HL-60/S4 (cell line): Measurements from ENCODE around the gene KSR1.

ENCODE experiments used
- in situ Hi-C: fragments of 300-500 bp; cut with MboI; formaldehyde crosslinking; loops from 2 replicates; pipeline ENCODE4 v1.14.3; 2022; ENCODE audit warnings: low sequenced_read_pairs

Gene KSR1

DNA sequence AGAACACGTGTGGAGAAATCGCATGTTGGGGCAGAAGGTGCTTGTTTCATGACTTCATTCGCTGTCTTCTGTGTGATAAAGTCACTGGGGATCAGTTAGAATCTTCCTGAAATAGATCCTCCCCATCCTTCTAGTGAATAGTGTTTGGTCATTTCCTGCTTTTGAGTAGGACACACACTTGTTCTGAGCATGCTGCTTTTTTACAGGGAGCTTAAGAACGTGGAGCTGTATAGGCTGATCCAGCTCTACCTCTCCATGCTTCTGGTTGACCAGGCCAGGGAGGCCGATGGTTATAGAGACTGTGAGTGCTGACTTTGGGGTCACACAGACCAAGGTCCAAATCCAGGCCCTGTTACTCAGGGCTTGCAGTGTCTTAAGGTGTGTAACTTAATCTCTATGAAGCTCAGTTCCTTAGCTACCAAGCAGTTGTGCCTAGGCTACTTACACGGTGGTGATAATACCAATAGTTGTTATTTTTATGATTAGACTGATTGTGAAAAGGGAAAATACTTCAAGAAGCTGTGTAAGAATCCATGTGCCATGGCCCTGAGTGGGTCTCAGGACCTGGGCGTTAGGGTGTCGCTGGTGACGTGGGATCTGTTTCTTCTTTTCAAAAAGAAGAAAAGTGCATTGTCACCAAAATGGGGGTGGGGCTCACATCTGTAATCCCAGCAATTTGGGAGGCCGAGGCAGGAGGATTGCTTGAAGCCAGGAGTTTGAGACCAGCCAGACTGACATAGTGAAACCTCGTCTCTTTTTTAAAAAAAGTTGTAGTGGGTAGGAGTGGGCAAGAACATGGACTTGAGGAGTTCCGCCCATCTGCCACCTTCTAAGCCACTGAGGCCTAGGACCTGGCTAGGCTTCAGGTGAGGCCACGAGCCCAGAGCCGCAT lies 110.7 kb downstream of the KSR1 start:
- in situ Hi-C loops, result no loop called here

DNA sequence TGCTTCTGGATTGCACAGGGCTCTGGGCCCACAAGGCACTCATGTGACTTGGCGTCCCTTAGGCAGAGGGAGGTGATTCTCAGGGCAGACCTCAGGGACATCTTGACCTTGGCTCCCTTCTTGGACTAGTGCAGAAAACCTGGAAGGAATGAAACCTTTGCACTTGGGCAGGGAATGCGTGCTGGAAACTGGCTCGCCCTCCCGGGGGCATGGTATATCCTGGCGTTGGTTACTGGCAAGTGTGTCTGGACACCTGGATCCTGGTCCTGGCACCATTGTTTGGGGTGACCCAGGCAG lies 111.3 kb downstream of the KSR1 start:
- in situ Hi-C loops, result no loop called here

DNA sequence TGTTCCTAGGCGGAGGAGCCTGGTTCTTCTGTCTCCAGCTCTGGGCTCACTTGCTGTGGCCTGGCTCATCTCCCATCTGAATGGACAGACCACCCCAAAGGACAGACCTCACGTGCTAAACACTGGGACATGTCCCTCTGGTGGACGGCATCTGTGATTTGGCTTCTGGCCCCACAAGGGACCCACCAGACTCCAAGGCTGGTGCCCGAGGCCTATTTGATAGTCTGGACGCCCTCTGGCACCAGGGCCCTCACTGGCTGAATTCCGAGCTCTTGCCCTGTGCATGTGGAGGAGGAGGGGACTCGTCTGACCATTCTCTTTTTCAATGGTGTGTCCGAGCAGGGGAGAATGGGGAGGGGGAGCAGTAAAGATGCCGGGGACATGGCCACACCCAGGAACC lies 112.0 kb downstream of the KSR1 start:
- in situ Hi-C loops, result no loop called here

DNA sequence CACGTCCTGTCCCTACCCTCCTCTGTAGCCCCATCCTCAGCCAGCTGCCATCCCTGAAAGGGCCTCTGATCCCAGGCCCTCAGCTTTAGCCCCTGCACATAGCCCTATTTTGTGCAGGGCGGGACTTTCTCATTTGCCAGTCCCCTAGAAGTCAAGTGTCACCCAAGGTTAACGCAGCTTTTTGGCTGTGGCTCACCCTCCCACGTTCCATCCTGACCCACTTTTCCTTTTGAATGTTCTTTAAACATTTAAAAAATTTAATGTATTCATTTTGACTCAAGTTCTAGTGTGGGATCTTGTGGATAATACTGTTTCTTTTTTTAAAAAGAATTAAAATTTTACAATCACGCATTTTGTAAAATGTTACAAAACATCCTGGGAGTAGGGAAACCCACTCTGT lies 112.6 kb downstream of the KSR1 start:
- in situ Hi-C loops, result no loop called here

DNA sequence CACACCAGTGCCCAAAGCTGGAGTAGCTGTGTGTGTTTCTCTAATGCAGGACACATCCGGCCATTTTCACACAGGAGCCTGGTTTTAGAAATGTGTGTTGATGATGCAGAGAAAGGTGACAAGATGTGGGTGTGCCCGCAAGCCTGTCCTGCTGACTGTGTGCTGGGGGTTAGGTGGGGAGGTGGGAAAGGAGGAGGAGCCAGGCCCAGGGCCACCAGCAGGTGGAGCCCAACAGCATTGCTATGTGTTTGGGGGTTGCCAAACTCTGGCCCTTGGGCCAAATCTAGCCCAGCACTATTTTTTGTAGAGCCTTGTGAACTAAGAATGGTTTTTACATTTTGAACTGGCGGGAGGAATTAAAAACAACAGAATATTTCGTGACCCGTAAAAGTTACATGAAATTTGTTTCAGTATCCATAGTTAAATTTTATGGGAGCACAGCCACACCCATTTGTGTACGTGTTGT lies 113.0 kb downstream of the KSR1 start:
- in situ Hi-C loops, result no loop called here

DNA sequence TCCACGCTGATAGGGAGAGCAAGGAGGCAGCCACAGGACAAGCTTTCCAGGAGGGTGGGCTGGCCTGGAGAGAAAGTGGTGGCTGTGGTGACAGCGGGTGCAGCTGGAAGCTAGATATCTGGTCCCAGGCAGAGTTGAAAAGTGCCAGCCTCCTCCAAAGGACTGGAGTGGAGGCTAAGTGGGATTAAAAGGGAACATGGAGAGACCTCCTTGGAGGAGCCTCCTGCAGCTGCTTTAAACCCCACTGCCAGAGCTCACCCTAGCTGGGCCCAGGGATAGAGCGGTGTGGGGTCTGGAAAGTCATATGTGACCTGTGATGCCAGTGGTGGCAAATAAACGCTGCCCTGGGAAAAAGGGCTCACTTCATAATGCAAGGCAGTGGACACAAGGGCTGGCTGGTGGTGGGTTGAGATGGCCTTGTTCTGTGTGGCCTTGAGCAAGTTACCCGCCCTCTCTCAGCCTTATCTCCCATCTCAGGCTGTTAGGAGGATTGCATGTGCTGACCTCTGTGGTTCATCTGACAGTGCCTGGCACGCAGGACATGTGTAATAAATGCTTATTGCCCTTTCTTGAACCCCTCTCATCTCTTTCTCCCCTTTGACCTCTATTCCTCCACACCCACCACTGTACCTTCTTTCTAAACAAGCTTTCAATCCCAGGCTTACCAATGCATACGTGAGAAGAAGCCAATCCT lies 113.8 kb downstream of the KSR1 start:
- in situ Hi-C loops, result no loop called here

DNA sequence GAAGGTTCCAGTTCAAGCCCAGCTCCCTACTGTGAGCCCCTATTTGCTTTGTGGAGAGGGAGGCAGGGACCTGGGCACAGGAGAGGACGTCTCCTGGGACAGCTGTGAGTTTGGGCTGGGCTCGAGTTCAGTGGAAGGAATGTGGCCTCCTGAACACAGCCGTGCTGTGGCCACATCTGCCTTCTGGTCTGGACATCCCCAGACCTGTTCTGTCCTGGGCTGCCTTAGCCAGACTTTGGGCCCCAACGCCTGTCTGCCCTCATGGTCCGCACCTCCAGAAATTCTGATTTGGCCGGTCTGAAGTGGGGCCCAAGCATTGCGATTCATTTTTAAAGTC lies 114.3 kb downstream of the KSR1 start:
- in situ Hi-C loops, result no loop called here

DNA sequence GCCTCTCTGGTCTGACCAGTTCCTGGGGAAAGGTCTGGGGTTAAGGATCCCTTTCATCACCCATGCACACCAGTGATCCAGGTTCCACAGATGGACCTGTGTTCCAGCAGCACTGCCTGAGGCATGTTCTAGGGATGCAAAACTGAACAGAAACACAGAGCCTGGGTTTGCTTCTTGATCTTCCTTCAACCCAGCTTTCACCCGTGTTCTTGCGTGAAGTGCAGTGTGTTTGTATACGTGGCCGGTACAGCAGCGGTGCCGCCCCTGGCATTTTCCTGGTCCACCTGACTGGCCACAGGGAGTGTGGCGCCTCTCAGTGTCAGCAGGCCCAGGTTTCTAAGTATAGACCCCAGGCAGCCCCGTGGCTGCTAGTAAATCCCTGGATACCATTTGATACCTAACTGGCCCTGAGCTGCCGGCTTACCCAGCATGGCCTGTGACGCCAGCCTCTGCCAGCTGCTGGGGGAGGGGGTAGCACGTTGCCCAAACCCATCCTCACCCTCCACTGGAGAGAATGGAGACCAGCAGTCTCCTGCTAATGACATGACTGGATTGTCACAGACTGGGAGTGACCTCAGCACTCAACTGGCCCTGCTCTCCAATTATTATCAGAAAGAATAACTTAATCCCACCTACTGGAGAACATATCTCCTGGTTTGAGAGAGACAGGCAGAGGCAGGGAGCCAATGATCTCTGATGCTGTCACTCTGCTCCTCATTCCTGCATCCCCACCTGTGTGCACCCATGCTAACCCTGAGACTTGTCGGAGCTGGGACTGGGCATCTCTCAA lies 115.5 kb downstream of the KSR1 start:
- in situ Hi-C loops, result no loop called here

DNA sequence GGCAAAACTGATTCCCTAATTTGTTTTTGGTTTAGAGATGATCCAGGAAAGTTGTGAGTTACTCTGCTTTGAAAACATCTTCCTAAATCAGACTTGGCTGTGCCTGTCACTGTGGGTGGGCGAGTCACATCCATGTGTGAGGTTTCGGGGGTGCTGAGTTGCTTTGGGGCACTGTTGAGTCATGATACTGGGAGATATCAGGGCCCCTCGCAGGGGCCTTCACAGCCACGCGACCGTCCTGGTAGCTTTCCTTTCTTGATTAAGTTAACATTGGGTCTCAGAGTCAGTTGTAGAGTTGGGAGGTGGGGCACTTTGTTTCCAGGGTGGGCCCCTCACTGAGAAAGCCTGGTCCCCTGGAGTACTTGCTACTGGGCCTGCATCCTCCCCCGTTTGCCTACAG lies 116.4 kb downstream of the KSR1 start:
- in situ Hi-C loops, result no loop called here

DNA sequence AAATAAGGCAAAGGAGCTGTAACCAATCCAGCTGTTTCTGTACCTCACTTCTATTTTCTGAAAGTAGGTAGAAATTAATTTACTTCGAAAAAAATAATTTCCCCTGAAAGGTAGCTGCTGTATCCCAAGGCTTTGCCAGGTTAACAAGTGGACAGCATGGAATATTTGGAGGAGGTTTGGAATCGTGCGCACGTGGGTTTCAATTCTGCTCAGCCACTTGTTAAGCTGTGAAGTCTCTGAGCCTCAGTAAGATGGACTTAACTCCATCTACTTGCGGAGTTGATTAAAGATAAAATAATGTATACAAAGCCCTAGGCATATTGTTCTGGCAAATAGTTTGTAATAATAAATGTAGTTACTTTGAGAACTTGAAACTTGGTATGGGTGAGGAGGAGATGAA lies 117.3 kb downstream of the KSR1 start:
- in situ Hi-C loops, result no loop called here

DNA sequence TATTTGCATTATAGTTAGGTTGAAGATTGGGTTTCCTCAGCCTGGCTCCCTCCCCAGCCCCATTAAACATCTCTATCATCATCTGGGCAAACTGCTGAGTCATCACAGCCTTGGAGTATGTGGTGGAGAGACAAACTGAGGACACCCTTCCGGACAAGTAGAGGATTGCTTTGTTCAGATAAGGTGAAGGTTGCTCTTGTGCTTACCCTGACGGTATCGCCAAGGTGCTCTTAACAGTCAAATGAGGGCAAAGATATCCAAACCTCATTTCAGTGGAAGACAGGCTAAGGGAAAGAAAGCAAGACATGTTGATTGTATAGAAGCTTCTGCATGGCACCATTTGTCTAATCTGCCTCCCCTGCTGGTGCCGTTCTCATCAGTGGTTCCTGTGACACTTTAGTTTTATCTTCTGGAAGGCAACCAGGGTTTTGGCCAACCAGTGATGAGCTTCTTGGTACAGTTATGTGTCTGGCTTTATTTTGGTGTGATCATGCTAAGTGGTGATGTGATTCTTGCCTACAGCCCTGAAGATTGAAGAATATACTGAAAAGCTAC lies 117.8 kb downstream of the KSR1 start:
- in situ Hi-C loops, result no loop called here

DNA sequence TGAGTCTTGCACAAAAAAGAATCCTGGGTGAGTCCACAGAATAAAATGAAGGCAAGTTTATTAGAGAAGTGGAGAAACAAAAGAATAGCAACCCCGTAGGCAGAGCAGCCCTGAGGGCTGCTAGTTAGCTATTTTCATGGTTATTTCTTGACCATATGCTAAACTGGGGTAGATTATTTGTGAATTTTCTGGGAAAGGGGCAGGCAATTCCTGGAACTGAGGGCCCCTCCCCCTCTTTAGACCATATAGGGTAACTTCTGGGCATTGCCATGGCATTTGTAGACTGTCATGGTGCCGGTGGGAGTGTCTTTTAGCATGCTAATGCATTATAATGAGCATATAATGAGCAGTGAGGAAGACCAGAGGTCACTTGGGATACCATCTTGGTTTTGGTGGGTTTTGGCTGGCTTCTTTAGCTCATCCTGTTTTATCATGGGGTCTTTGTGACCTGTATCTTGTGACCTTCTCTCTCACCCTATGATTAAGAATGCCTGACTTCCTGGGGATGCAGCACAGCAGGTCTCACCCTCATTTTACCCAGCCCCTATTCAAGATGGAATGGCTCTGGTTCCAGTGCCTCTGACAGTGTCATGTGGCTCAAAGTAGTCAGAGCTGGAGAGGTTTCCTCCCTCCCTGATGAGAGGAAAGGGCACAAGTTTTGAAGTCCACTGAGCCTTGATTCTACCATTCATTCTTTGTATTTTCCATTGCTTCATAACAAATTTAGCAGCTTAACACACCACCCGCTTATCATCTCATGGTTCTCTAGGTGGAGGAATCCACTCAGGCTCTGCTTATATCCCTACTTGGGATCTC lies 119.1 kb downstream of the KSR1 start:
- in situ Hi-C loops, result no loop called here

DNA sequence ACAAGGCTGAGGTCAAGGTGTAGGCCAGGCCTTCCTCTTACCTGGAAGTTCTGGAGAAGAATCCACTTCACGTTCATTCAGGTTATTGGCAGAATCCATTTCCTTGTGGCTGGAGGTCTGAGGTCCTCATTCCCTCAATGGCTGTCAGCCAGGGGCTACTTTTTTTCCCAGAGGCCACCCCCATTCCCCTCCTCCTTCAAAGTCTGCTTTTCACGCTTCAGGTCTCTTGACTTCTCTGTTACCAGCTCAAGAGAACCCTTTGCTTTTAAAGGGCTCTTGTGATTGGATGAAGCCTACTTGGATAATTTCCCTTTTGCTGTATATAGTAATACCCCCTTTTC lies 119.6 kb downstream of the KSR1 start:
- in situ Hi-C loops, result no loop called here

DNA sequence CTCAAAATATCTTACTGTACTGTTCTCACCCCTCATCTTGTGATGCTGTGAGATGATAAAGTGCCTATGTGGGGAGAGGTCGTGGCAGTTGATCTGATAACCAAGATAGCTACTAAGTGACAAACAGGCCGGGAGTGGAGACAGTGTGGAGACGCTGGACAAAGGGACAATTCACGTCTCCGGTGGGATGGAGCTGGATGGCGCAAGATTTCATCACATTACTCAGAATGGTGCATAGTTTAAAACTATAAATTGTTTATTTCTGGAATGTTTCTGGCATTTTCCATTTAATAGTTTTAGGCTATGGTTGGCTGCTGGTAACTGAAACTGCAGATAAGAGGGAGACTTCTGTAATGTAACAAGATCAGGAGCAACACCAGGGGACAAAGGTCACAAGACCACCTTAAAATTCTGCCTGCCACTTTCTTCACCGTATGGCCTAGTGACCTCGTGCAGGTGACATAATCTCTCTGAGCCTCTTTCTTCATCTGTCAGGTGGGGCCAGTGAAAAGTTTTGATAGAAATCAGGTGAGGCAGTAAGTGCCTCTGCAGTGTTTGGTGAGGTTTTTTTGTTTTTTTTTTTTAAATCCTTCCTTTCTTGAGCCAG lies 120.3 kb downstream of the KSR1 start:
- in situ Hi-C loops, result no loop called here

DNA sequence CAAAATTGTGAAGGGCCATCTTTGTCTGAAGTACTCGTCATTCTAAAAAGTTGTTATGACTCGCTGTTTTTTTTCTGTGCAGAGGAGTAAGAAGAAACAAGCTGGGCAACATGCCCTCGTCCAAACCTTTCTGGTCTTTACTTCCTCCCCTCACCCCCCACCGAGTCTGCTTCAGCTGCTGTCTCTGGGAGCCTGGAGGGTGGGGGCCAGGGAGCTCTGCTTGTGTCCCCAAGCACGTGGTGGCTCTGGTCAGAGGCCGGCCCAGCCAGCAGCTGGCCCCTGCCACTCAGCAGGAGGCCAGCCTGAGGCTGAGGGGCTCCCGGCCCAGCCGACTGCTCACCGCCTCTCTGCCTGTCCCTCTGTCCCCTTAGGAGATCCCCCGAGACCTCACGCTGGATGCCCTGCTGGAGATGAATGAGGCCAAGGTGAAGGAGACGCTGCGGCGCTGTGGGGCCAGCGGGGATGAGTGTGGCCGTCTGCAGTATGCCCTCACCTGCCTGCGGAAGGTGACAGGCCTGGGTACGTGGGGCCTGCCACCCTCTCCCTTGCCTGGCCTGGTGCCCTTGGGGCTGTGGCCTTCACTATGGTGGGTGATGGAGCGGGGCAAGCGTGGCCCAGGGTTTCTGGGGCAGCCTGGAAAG lies 121.0 kb downstream of the KSR1 start:
- in situ Hi-C loops, result no loop called here

DNA sequence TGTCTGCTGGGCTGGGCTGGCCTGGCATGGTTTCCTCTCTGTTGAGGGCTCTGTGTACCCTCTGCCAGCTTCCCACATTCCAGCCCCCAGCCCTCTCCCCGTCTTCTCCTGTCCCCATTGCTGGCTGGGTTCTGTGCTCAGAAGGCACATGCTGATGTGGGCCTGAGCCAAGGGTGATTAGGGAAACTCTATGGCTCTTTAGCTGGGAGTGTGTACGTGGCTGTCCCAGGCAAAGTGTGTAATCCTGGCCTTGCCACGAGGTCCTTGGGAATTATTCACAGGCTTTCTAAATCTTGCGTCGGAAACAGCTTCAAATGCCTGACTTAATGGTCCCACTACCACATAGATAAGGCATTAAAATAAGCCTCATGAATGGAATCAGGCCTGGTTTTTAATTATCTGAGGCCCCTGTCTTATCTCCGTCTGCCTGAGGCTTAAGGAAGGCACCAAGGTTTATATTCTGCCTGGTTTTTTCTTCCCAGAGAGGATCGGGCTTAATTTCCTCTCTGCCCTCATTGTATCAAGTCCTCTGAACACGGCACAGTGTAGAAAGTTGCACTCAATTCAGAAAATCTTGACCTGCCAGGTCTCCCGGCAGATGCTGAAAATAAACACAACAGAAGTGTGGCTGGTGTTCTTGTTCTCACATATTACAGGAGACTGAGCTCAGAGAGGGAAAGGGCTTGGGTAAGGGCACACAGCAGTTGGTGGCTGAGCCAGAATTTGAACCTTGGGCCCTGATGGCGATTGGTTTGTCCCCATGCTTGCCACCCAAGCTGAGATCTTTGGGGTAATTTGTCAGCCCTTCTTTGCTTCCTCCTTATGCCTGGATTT lies 121.9 kb downstream of the KSR1 start:
- in situ Hi-C loops, result no loop called here

DNA sequence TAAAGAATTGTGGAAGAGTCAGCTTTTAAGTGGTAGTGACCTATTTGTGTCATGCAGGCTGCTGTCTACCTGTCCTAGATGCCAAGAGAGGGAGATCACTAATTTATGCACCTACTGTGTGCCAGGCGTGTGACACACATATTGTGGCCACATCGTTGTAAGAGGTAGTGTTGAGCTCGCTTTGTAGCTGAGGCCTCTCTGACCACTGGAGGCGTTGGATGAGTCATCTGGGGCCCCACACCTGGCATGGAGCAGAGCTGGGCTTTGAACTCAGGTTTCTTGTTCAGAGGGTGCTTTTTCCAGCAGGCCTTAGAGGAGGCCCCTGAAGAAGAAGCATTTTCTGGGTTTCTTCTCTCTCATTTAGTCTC lies 122.5 kb downstream of the KSR1 start:
- in situ Hi-C loops, result no loop called here

DNA sequence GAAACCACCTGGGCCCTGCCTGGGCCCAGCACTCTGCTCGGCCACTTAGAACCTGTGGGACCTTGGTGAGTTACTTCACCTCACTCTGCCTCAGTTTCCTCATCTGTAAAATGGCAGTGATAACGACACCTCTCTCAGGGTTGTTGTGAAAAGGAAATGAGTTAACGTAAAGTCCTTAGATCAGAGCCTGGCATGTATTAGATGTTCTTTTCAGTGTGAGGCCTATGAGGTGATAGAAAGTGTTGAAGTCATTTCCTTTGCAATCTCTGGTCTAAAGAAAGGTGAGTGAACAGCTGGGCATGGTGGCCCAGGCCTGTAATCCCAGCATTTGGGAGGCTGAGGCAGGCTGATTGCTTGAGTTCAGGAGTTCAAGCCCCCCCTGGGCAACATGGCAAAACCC lies 123.1 kb downstream of the KSR1 start:
- in situ Hi-C loops, result no loop called here

DNA sequence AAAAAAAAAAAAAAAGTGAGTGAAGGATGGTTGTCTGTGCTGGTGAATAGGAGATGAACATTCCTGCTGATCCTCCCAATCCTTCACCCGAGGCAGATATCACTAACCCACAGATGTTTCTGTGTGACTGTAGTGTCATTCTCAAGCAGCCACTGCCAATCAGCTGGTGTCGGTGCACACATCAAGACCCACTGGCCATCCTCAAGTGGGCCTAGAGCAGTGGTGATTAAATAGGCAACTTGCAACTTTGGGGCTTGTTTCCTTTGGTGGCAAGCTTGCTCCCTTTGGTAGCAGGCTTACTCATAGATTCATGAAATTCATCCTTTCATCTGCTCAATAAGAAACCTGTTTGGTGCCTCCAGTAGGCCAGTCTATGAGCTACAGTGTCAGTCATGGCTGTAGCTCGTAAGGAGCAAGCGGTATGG lies 123.7 kb downstream of the KSR1 start:
- in situ Hi-C loops, result no loop called here
